Measurements from ENCODE around the gene CD101. TPM values are rescaled to one million over a fixed set of nuclear protein-coding genes. Genes with fewer than 3 reads are reported as not detected.

The CD101 gene
- total RNA-seq, 2 donors from 2014 or later, result 2.0 to 3.0 TPM

GRCh38 chr1:117077267-117077666 lies 75.7 kb downstream of the CD101 start:
- H3K36me3 Mint-ChIP-seq (ENCODE audit: insufficient read depth in 2 of 2), result peaks cover 34 to 74% of the 10 kb centered on the region in 2 donors
- peak overlapping the region; percentile 70 for H3K27ac Mint-ChIP-seq
- peaks cover 45% of the 10 kb centered on the region for H3K4me1 Mint-ChIP-seq (ENCODE audit: low read depth)
- H3K9me3 Mint-ChIP-seq, result no peaks in the 10 kb centered on the region
- H3K4me3 Mint-ChIP-seq, result peak overlapping the region in 1 of 2 donors; percentile 37
- peak; percentile 68 to 75 for DNase-seq
- peak; percentile 99 for ATAC-seq (replicated peaks in 1 of 2)
- no peaks in the 10 kb centered on the region for H3K27me3 Mint-ChIP-seq (ENCODE audit: low read depth)

GRCh38 chr1:117079737-117080136 lies 78.2 kb downstream of the CD101 start:
- Mint-ChIP-seq H3K4me1 (ENCODE audit: low read depth) (peaks cover 62% of the 10 kb centered on the region), H3K27me3 (ENCODE audit: low read depth) (no peaks in the 10 kb centered on the region), H3K4me3 (no peak overlapping the region), H3K9me3 (no peaks in the 10 kb centered on the region), H3K27ac (no peak overlapping the region), H3K36me3 (ENCODE audit: insufficient read depth in 2 of 2) (peaks cover 36 to 66% of the 10 kb centered on the region in 2 donors)
- ATAC-seq (replicated peaks in 1 of 2) (no peak), DNase-seq (no peak)

- DNase-seq, result no peak
Measured at GRCh38 chr1:117084231-117084630, 82.7 kb downstream of the CD101 start.

More at GRCh38 chr1:117084231-117084630, 82.7 kb downstream of the CD101 start:
- H3K4me3 Mint-ChIP-seq, result no peak overlapping the region
- H3K27ac Mint-ChIP-seq, result no peak overlapping the region
- H3K9me3 Mint-ChIP-seq, result no peaks in the 10 kb centered on the region
- peaks cover 24 to 44% of the 10 kb centered on the region in 2 donors for H3K36me3 Mint-ChIP-seq (ENCODE audit: insufficient read depth in 2 of 2)
- no peaks in the 10 kb centered on the region for H3K27me3 Mint-ChIP-seq (ENCODE audit: low read depth)
- ATAC-seq (replicated peaks in 1 of 2), result no peak
- H3K4me1 Mint-ChIP-seq (ENCODE audit: low read depth), result peaks cover 32% of the 10 kb centered on the region

Other genes starting within 250 kb of the CD101 start
- gene CD2, start 247.3 kb upstream of the CD101 start, total RNA-seq, result 100 to 1,000 TPM; 232 to 298 TPM
- gene PTGFRN, start 91.8 kb upstream of the CD101 start, total RNA-seq, result 10 to 100 TPM; 14.0 to 14.8 TPM
- 100 to 1,000 TPM; 104 to 107 TPM for gene TTF2, start 58.6 kb downstream of the CD101 start, total RNA-seq
- under 1 TPM; 0.30 to 0.34 TPM for gene TRIM45, start 120.0 kb downstream of the CD101 start, total RNA-seq
- not detected for gene VTCN1, start 209.2 kb downstream of the CD101 start, total RNA-seq